Neural cell (in vitro differentiated cells): ENCODE results near the gene IP6K1. TPM values are rescaled to one million over a fixed set of nuclear protein-coding genes. Genes with fewer than 3 reads are reported as not detected.

Experiments used
- H2AFZ ChIP-seq: fragments of 200-600, 300-800 bp; sonication (generic), shearing (Covaris generic); 2 replicates; pipeline ENCODE4 v1.6.0; 2014; ENCODE audit warnings: low read depth, mild to moderate bottlenecking, antibody characterized with exemption, low read length, moderate library complexity
- H3F3A ChIP-seq: fragments of 200-600 bp; shearing (Covaris generic); 2 replicates; pipeline ENCODE4 v1.6.1; 2016; ENCODE audit warnings: mild to moderate bottlenecking, moderate library complexity, mixed read lengths, antibody characterized with exemption, low read length; ENCODE audit not compliant: insufficient read depth, poor library complexity, severe bottlenecking
- H3K27ac ChIP-seq: fragments of 200-600, 300-800 bp; sonication (generic), shearing (Covaris generic); 2 replicates; pipeline ENCODE4 v1.5.1; 2014; ENCODE audit warnings: mild to moderate bottlenecking, low read length, moderate library complexity
- H3K27me3 ChIP-seq: fragments of 300-800, 200-600 bp; sonication (generic), shearing (Covaris generic); 2 replicates; pipeline ENCODE4 v1.6.0; 2014; ENCODE audit warnings: mild to moderate bottlenecking, low read depth, low read length, moderate library complexity; ENCODE audit not compliant: insufficient read depth
- H3K36me3 ChIP-seq: fragments of 300-800, 200-600 bp; sonication (generic), shearing (Covaris generic); 2 replicates; pipeline ENCODE4 v1.5.1; 2014; ENCODE audit warnings: mild to moderate bottlenecking, antibody characterized with exemption, low read length, moderate library complexity; ENCODE audit not compliant: insufficient read depth
- H3K4me2 ChIP-seq: fragments of 300-800, 200-600 bp; sonication (generic), shearing (Covaris generic); 2 replicates; pipeline ENCODE4 v1.6.0; 2014; ENCODE audit warnings: mild to moderate bottlenecking, low read length
- H3K4me3 ChIP-seq: fragments of 300-800, 200-600 bp; sonication (generic), shearing (Covaris generic); 2 replicates; pipeline ENCODE4 v1.5.1; 2014; ENCODE audit warnings: mild to moderate bottlenecking, low read length, moderate library complexity
- H3K79me2 ChIP-seq: fragments of 200-600 bp; shearing (Covaris generic); replicated peaks from 2 replicates; pipeline ENCODE4 v1.6.0; 2014; ENCODE audit warnings: mild to moderate bottlenecking, low read length, moderate library complexity; ENCODE audit not compliant: insufficient read depth
- H3K9ac ChIP-seq: fragments of 300-800, 200-600 bp; sonication (generic), shearing (Covaris generic); 2 replicates; pipeline ENCODE4 v1.6.1; 2016; ENCODE audit warnings: mild to moderate bottlenecking, low read length, mixed read lengths
- H3K9me2 ChIP-seq: fragments of 200-600 bp; shearing (Covaris generic); 2 replicates; pipeline ENCODE4 v1.6.1; 2016; ENCODE audit warnings: mild to moderate bottlenecking, low read length, mixed read lengths; ENCODE audit not compliant: insufficient read depth
- H3K9me3 ChIP-seq: fragments of 200-600, 300-800 bp; sonication (generic), shearing (Covaris generic); 2 replicates; pipeline ENCODE4 v1.6.1; 2016; ENCODE audit warnings: mild to moderate bottlenecking, mixed run types, low read length, moderate library complexity, mixed read lengths
- H4K20me1 ChIP-seq: fragments of 200-600 bp; shearing (Covaris generic); 2 replicates; pipeline ENCODE4 v1.6.1; 2016; ENCODE audit warnings: mild to moderate bottlenecking, mixed run types; ENCODE audit not compliant: insufficient read depth
- EP300 ChIP-seq: fragments of 450-650 bp; conservative IDR thresholded peaks from 2 replicates; pipeline ENCODE4 v1.6.1; 2014; ENCODE audit warnings: antibody characterized with exemption, mild to moderate bottlenecking, moderate library complexity; ENCODE audit not compliant: poor library complexity, severe bottlenecking
- EZH2 ChIP-seq: fragments of 200-600, 300-800 bp; shearing (Covaris generic), sonication (generic); IDR thresholded peaks from 2 replicates; pipeline ENCODE4 v1.6.1; 2014; ENCODE audit warnings: antibody characterized with exemption, low read length, borderline replicate concordance, mild to moderate bottlenecking; ENCODE audit not compliant: insufficient read depth, poor library complexity, severe bottlenecking
- MXI1 ChIP-seq: fragments of 450-650 bp; conservative IDR thresholded peaks from 2 replicates; pipeline ENCODE4 v1.6.1; 2014; ENCODE audit warnings: antibody characterized with exemption, mild to moderate bottlenecking; ENCODE audit not compliant: poor library complexity, severe bottlenecking
- POLR2AphosphoS5 ChIP-seq: IDR thresholded peaks from 2 replicates; pipeline ENCODE4 v1.6.1; 2012
- RAD21 ChIP-seq: fragments of 450-650 bp; conservative IDR thresholded peaks from 2 replicates; pipeline ENCODE4 v1.6.1; 2014; ENCODE audit warnings: antibody characterized with exemption, mild to moderate bottlenecking, moderate library complexity
- SMC3 ChIP-seq: fragments of 450-650 bp; conservative IDR thresholded peaks from 2 replicates; pipeline ENCODE4 v1.6.1; 2014; ENCODE audit warnings: antibody characterized with exemption, mild to moderate bottlenecking, moderate library complexity; ENCODE audit not compliant: poor library complexity
- TAF1 ChIP-seq: IDR thresholded peaks from 2 replicates; pipeline ENCODE4 v1.6.1; 2012; ENCODE audit warnings: low read depth
- polyA plus RNA-seq: library from polyadenylated mRNA; depleted of rRNA; stranded (reverse); fragments of >200 nt; gene quantifications from 2 replicates; pipeline ENCODE4 v1.2.3, GENCODE V29; 2014
- TF ChIP-seq, protein P1 (sequence below): fragments of 450-650 bp; IDR thresholded peaks from 2 replicates; pipeline ENCODE4 v1.5.1; 2014; ENCODE audit warnings: antibody characterized with exemption, mild to moderate bottlenecking, moderate library complexity; ENCODE audit not compliant: poor library complexity, severe bottlenecking
- TF ChIP-seq, protein P2 (sequence below): IDR thresholded peaks from 2 replicates; pipeline ENCODE4 v1.6.1; 2012; ENCODE audit warnings: borderline replicate concordance

IP6K1 gene
- polyA plus RNA-seq, 1 donor from 2014 or later, result 52.7 TPM

DNA sequence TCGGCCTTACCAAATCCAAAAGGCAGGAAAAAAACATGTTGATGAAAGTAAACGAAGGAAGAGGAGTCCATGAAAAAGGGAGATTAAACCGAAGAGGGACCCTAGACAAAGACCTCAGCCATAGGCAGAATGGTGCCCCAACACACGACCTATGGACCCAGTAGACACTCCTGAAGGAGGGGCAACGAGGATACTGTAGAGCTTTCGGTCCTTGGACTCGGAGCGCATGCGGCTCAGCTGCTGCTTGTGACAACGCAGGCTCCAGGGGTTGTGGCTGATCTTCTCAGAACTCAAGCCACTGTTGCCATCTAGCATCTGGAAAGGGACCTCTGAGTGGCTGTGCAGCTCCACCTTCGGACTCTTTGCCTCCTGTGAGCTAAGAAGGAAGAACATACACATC lies 53.7 kb downstream of the IP6K1 start:
- no peaks in the 10 kb centered on the region for H3K36me3 ChIP-seq
- no peak overlapping the region for H3K27ac ChIP-seq
- no peak overlapping the region for H3K9ac ChIP-seq
- H2AFZ ChIP-seq, result no peak overlapping the region
- H3K79me2 ChIP-seq, result no peaks in the 10 kb centered on the region
- no peak overlapping the region for H3K4me2 ChIP-seq
- H3K9me2 ChIP-seq, result no peaks in the 10 kb centered on the region
- H3F3A ChIP-seq, result no peaks in the 10 kb centered on the region
- no peaks in the 10 kb centered on the region for H4K20me1 ChIP-seq
- no peak overlapping the region for H3K4me3 ChIP-seq
- no peaks in the 10 kb centered on the region for H3K9me3 ChIP-seq
- H3K27me3 ChIP-seq, result no peaks in the 10 kb centered on the region
- TF ChIP-seq MXI1 (no peak), EP300 (no peak), SMC3 (no peak), RAD21 (no peak), EZH2 (no peak), POLR2AphosphoS5 (no peak), TAF1 (no peak)
- TF ChIP-seq, protein P1, sequence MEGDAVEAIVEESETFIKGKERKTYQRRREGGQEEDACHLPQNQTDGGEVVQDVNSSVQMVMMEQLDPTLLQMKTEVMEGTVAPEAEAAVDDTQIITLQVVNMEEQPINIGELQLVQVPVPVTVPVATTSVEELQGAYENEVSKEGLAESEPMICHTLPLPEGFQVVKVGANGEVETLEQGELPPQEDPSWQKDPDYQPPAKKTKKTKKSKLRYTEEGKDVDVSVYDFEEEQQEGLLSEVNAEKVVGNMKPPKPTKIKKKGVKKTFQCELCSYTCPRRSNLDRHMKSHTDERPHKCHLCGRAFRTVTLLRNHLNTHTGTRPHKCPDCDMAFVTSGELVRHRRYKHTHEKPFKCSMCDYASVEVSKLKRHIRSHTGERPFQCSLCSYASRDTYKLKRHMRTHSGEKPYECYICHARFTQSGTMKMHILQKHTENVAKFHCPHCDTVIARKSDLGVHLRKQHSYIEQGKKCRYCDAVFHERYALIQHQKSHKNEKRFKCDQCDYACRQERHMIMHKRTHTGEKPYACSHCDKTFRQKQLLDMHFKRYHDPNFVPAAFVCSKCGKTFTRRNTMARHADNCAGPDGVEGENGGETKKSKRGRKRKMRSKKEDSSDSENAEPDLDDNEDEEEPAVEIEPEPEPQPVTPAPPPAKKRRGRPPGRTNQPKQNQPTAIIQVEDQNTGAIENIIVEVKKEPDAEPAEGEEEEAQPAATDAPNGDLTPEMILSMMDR, result no peak
- TF ChIP-seq, protein P2, sequence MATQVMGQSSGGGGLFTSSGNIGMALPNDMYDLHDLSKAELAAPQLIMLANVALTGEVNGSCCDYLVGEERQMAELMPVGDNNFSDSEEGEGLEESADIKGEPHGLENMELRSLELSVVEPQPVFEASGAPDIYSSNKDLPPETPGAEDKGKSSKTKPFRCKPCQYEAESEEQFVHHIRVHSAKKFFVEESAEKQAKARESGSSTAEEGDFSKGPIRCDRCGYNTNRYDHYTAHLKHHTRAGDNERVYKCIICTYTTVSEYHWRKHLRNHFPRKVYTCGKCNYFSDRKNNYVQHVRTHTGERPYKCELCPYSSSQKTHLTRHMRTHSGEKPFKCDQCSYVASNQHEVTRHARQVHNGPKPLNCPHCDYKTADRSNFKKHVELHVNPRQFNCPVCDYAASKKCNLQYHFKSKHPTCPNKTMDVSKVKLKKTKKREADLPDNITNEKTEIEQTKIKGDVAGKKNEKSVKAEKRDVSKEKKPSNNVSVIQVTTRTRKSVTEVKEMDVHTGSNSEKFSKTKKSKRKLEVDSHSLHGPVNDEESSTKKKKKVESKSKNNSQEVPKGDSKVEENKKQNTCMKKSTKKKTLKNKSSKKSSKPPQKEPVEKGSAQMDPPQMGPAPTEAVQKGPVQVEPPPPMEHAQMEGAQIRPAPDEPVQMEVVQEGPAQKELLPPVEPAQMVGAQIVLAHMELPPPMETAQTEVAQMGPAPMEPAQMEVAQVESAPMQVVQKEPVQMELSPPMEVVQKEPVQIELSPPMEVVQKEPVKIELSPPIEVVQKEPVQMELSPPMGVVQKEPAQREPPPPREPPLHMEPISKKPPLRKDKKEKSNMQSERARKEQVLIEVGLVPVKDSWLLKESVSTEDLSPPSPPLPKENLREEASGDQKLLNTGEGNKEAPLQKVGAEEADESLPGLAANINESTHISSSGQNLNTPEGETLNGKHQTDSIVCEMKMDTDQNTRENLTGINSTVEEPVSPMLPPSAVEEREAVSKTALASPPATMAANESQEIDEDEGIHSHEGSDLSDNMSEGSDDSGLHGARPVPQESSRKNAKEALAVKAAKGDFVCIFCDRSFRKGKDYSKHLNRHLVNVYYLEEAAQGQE, result no peak

- Histone ChIP-seq H3K9me3 (no peaks in the 10 kb centered on the region), H3K27ac (no peak overlapping the region), H3K36me3 (no peaks in the 10 kb centered on the region), H3K9me2 (no peaks in the 10 kb centered on the region), H4K20me1 (no peaks in the 10 kb centered on the region), H2AFZ (no peak overlapping the region), H3K9ac (no peak overlapping the region), H3K79me2 (no peaks in the 10 kb centered on the region), H3K4me3 (no peak overlapping the region), H3F3A (no peaks in the 10 kb centered on the region), H3K27me3 (no peaks in the 10 kb centered on the region), H3K4me2 (no peak overlapping the region)
- TF ChIP-seq, protein P1, result no peak
- no peak for TF ChIP-seq TAF1
These were observed 56.3 kb downstream of the IP6K1 start for GRCh38 chr3:49729966-49730609.
